ENCODE results near the gene TMEM272.
"Not testable (repeated sequence)": the region's sequence is repeated elsewhere in the genome, so short reads cannot be mapped to it uniquely, and the experiment has no call there.

The TMEM272 gene

DNA sequence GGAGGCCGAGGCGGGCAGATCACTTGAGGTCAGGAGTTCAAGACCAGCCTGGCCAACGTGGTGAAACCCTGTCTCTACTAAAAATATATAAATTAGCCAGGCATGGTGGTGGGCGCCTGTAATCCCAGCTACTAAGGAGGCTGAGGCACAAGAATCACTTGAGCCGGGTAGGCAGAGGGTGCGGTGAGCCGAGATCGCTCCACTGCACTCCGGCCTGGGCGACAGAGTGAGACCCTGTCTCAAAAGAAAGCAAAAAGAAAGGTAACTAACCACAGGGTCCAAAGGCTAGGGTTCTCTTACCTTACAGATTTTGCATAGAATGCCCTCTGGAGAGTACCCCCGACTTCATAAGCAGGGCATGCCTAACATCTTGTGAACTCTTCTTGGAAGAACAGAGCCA lies 20.3 kb downstream of the TMEM272 start:
- DNase-seq, result not testable (repeated sequence)

DNA sequence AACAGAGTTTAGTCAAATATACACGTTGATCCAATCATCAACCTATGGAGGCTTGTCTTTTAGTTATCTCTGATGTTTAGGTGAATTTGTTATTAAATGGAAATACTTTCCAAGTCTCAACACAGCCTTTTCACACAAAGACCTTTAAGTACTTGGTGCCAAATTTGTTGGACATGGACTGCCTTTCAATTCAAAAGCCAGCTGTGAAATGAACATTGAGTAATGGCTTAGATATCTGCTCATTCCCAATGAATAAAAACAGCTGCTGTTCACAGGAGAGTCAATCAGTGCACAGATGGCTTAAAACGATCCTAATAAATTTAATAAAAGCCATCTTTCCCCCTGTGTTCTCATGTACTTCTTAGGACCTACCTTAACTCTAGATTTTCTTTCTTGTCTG lies 21.1 kb downstream of the TMEM272 start:
- DNase-seq, result no peak

DNA sequence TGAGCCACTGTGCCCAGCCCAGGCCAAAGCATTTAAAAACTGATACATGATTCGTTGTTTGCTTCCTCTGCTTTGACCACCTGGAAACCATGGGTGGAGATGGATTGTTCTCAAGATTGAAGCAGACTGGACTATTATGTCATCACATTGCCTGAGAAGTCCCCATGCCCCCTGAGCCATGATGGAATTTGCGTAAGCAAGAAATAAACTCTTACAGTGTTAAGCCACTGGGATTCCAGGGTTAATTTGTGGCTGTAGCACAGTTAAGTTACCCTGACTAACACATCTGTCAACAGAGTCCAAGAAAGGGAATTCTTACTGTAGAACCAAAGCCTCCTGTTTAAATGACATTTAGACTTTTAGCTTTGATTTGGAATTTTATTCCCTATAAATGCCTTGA lies 21.6 kb downstream of the TMEM272 start:
- DNase-seq, result no peak

DNA sequence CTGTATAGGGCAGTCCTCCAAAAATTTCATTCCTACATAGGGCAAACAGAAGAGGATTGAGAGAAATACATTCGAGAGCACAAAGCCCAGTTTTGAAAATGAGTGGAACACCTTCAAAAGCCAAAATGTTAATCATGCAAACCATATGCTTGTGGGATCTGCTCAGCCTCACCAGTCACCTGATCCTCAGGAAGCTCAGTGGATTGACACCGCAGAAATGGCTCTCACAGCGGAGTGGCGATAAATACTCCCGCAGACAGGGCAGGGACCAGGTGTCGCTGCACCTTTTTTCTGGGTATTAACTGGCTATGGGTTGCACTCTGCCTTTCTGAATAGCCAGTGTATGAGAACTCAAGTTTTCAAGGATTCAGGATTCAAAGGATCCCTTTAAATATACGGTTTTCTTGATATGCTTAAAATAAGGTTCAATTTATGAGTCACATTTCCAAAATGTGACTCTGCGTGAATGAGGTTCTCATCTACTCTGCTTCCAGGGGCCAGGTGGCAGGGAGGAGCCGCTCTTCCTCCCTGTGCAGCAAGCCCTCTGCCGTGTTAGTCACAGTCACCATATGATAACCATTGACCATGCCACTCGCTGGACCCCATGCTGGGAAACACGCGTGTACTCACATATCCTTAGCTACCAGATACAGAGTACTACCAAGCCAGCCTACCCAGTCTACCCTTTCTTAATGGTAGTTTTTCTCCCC lies 22.7 kb downstream of the TMEM272 start:
- peak; percentile 58 for DNase-seq

DNA sequence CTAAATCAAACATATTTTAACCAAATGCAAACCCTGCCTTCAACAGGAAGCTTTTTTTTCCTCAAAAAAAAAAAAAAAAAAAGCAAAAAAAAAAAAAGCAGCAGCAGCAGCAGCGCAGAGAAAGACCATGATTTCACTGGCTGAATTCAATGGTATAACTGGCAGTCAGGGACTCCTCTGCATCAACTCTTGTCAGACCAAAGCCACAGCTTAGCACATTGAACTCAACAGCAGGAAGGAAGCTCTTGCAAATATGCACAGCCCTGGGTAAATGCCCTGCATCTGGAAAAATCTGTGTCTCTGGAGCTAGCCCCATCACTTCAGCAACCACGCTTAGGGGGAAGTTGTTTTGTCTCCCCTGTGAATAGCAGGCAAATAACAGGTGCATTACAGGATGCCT lies 23.4 kb downstream of the TMEM272 start:
- DNase-seq, result peak; percentile 57

DNA sequence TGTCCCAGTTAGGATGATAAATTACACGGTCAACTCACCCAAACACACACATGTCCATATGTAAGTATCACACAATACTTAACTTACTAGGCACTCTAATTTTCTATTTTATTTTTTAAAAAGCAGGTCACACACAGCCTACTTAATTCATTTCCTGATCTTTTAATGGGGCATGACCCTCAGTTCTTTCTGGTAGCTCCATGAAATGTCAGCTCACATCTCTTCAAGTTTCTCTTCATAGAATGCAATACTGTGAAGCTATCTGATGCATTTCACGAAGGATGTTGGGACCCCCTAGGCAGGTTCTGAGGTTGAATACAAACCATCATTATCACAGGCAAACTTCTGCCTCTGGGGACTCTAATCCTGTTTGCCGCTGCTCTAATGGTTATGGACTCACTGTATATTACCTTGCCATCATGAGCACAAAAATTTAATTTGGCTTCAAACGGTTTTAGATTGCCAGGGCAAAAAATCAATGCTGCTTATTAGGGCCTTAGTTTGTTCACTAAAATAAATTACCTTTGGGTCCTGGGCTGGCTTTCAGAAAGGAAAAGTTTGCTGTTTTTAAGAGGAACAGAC lies 24.9 kb downstream of the TMEM272 start:
- DNase-seq, result no peak

DNA sequence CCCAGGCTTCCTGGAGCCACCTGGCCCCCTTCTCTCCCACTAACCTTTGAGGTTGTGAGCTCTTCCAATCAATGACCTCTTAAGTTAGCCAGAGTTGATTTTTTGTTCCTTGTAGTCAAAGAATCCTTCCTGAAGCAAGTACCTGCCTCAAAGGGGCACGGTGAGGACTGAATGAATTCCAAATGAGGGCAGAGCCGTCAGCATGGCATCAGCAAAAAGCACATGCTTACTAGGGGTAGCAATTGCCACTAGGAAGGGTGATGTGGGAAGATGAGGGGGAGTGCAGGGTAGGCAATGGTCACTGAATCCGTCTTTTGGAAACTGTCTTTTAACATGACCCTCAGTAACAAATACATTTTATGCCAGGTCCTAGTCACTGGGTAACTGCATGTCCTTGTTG lies 25.4 kb downstream of the TMEM272 start:
- no peak for DNase-seq

DNA sequence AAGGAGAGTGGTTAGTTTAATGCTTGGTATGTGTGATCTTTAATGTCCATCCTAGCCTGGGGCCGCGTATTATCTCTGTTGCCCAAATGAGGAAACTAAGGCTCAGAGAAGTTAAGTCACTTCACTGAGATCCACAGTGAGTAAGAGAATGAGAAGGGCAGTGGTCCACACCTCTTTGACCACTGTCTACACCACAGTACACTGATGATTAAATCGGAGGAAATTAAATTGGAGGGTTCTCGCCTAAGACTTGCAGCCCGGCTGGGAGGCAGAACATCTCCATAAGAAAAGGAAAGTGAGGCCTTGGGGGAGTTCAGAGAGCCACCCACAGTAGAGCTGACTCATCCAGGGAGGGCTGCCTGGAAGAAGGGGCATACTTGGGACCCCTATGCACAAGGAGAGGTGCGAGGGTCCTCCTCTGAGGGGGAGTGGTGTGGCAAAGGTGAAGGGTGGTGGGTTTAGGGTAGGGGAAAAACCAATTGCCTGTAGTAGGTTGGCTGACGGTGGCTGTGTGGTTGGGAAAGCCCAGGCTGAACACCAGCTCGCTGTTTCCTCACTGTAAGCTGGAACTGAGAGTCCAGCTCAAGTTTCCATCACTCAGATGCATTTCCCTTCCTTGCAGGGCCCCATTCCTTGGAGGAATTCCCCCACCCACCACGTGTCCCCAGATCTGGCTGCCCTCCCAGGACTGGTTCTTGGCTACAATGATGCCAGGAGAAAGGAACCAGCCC lies 26.0 kb downstream of the TMEM272 start:
- DNase-seq, result no peak

DNA sequence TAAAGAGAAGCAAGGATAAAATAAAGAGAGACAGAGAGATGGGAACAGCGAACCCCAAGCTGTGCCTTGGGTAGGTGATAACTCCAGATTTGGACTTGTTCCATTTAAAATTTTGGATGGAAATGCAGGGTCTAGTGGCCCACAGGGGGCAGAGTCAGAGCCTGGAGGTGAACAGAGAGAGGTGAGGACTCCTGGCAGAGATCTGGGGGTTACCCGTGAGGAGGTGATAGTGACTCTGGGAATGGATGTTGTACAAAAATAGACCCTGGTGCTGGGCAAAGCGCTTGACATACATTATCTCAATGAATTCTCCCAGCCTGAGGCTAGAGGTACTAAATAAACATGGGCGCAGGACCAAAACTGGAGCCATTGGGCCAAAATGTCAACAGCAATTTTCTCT lies 26.7 kb downstream of the TMEM272 start:
- no peak for DNase-seq

DNA sequence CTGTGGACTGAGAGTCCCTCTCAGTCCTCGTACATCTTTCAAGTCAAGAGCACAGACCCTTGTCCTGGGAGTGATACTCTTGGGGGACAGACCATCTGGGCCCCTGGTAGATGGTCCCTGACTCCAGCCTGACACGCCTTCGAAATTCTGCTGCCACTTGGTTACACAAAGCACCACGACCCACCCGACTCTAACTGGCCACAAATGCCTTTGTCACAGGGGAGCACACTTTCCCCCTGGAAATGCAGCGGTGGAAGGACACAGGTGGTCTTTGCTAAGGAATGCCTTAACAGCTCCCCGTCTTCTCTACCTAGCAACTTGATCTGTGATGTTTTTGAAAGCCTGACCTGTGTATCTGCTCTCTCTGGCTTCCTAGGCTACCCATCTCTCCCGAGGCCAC lies 27.3 kb downstream of the TMEM272 start:
- no peak for DNase-seq

DNA sequence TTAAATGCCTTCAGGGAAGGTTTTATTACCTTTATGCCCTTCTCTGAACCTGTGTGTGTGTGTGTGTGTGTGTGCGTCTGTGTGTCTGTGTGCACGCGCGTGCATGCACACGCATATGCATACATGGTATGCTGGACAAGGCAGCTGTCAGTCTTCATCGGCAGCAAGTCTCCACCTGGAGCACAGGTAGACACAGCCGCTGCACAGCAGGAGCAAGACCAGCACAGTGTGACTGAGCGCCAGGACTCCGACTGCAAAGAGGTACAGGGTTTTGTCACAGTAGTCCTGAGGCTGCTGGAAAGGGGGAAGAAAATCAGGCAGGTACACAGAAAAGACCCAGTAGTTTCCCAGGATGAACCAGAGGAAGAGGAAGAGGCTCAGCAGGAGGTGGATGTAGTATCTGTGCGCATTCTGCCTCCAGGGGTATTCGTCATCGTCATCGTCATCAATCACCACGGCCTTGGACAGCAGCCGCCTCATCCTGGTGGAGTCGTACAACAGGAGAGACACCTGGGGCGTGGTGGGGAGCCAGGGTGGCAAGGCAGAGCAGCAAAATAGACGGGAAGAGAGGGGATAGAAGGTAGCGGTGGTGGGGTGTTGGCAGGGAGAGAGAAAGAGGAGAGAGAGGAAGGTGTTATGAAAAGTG lies 28.2 kb downstream of the TMEM272 start:
- no peak for DNase-seq

DNA sequence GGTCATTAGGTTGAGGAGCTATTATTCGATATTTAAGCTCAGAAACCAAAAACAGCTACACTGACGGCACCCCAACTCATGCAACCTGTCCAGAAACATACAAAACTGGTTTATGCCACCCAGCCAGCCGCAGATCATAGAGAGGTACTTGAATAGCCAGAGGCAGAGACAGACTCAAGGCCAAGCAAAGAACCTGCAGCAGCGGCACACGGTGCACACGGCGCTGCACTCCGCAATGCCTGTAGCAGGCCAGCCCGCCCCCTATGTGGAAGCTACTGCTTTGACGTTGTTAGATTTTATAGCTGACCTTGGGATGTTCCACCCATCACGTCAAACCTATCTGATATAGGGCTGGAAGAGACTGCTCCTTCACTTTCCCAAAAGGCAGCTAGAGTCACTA lies 29.1 kb downstream of the TMEM272 start:
- no peak for DNase-seq

DNA sequence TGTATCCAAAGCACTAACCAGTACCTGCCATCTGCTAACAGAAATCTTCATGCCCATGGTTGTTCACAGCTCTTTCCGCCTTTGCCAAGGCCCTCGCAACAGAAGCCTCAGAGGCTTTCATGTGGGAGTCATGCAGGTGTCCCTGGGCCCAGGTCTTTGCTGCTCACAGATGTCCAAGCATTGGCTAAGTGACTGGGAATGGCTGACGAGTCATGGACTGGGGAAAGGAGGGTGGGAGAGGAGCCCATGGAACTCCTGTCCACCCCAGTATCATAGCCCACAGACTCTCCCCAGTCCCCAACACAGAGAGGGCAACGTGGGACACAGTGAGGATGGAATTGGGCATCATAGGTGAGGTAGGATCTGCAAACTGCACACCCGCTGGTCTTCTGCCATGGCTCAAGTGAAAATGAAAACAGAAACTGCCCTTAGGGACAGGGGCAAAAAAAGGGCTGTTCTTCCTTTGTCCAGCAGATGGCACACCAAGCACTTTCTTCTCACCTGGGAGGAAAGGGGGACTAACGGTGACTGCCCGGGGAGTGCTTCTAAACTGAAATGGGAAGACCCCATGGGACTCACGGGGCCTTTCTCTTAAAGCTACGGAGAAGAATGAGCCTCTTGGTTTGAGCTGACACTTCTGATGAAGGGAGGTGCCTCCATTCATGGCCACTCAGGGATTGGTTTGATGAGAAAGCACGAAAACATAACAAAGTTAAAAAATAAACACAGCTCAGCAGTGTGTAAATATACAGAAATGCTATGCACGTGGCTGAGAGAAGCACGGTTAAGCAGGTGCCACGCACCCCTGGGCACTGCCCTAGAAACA lies 29.9 kb downstream of the TMEM272 start:
- peak; percentile 80 for DNase-seq

DNA sequence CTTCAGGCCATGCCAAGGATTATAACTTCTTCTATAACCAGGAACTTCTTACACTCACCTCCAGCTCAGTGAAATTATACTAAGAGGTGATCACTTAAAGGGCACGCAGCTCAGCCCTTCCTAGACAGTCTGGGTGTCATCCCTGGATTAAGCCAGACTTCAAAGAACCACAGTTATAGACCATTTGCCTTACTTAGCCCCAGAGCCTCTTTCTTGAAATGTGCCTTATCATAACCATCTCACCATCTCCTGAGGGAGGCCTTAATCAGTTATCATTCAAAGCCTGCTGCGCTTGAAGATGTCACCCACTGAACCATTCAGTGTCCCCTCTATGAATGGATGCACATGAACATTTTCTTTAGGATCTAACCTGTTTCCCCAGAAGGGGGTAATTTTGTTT lies 30.9 kb downstream of the TMEM272 start:
- no peak for DNase-seq

DNA sequence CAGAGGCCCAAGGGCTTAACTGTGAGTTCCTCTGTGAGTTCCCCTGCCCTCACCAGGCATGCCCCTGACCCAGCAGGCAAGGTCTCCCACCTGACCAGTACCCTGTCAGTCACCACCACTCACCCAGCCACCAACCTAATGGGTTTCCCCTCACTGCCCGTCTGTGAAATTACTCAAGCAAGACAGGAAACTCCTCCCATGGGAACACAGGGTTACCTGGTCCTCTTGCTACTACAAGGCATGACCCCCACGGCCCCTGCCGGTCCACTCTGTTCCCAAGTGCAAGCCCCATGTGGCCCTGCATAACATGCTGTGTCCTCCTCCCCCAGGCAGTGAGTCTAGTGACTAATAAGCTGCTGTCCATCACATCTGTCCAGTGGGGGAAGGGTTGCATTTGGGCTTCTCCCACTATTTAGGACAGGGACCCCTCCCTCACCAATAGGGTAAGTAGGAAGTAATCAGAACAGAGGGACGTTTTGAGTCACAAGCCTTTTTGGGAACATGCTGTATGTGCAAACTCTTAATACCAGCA lies 33.0 kb downstream of the TMEM272 start:
- DNase-seq, result no peak

DNA sequence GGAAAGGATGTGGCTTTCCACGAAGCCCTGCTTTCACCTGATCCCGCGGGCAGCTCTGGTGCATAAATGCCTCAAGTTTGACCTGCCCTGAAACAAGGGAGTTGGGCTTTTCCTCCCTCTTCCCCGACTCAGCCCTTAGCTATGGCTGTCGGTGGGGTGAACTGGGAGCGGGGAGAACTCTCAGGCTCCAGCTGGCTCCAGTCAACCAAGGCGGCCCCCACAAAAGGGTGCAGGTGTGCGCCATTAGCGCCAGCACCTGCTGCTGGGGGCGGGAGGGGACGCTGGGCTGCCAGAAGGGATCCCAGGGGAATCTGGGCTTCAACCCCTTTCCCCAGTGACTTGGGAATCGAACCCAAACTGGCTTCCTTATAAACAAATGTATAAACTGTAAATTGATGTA lies 33.9 kb downstream of the TMEM272 start:
- DNase-seq, result no peak

DNA sequence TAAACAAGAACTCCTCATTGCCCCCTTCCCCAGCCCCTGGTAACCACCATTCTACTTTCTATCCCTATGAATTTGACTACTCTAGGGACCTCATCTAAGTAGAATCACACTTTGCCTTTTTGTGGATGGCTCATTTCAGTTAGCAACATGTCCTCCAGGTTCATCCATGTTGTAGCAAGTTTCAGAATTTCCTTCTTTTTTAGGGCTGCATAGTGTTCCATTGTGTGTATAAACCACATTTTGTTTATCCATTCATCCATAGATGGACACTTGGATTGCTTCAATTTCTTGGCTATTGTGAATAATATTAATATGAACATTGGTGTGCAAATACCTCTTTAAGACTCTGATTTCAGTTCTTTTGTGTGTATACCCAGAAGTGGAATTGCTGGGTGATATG lies 36.2 kb downstream of the TMEM272 start:
- DNase-seq, result no peak

DNA sequence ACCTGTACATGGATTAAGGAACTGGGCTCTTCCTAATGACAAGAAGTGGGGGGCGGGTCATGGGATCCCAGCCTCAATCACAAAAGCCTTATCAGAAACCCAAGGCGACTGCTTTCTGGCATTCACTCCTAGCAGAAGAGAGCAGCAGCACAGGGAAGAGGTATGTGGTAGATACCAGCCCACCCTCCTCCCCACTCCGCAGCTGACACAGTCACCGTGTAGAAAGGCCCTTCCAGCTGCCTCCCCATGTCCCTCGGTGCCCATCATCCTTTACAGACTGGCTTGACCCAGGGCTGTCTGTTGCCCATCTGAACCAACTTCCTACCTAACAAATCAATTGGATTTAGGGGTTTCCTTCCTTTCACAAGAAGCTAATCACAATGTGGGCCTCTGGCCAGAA lies 37.9 kb downstream of the TMEM272 start:
- DNase-seq, result no peak

DNA sequence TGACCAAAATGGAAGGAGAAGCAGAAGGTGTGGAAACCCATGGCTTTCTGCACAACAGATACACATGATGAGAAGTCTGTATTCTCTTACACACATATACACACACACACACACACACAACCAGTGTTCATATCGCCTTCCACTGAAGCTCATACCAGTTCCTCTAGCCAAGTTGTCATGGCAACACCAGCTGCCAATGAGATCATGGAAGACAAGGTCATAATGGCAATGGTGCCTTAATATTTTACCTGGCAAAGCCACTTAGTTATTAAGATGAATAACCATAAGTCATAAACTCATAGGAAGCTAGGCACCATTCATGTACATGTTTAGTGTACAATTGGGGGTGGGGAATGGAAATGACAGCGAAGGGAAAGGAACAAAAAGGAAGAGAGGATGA lies 38.4 kb downstream of the TMEM272 start:
- no peak for DNase-seq

DNA sequence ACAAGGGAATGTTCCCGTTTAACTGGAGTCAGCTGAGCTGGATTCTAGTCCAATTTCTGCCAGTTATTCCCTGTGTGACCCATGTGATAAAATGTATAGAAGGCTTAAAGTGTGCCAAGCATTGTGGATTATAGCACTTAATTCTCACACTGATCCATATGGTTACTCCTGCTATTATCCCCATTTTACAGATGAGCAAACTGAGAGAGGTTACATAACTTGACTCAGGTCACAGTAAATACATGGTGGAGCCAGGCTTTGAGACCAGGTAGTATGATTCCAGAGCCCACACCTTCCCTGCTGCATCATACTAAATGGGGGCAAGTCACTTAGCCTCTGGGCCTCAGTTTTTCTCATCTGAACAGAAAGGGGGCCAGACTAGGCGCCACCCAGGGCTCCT lies 39.1 kb downstream of the TMEM272 start:
- DNase-seq, result no peak

DNA sequence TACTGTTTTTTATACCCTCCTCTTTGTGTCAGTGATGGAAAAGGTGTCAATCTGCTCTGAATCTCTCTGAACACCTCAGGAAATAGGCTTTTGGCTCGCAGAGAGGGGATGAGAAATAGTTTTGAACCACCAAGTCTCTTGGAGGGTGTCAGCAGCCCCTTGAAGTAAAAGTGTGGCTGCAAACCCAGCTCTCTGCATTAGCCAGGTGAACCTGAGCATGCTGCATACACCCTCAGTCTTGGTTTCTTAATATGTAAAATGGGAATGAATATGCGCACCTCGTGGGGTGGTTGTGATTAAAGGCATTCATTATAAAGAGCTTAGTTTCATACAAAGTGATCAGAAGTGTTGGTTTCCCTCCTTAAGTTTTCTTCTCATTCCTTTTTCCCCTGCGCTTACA lies 39.7 kb downstream of the TMEM272 start:
- no peak for DNase-seq

DNA sequence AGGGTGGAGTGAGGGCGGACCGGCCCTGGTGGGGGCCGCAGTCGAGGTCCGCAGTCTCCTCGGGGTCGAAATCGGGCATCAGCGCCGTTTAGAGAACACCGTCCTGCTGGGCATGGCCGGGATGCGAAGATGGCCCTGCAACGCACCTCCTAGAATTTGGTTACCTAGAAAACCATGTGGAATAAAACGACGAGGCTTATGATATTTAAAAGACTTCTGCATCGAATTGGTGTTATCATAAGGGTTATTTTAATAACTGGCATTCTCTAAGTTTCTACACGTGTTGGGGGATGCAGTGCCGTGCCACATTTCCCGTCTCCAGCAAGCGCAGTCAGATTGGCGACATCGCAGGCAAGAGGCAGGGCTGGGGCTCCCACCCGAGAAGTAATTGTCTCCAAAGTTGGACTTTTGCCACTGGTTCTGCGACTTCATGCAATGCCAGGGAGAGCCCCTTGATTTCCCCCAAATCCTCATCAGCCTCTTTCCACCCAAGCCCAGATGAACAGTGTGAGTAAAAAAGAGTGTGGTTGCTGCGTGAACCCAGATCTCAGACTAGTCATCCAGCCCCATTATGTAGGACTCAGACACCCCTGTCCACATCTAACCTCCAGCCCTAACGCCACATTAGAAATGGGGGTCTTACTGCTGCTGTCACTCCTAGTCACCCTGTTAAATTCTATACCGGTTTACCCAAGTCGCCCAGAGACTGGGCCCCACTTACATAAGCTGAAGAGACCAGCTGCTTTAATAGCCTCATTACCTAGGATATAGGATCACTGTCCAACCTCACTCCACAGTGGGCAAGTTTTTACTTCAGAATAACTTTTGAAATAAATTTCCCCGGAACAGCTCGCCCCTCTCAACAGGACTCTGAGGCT lies 40.4 kb downstream of the TMEM272 start:
- peak; percentile 57 for DNase-seq
